ENCODE data around the gene DDX54. TPM values are rescaled to one million over a fixed set of nuclear protein-coding genes. Genes with fewer than 3 reads are reported as not detected.

DDX54 gene
- polyA plus RNA-seq, 3 donors from 2014 or later, result 7.8 to 34.2 (median 11.0) TPM

GRCh38 chr12:113171543-113171942 is 13.7 kb downstream of the DDX54 start:
- Mint-ChIP-seq H3K9me3 (peaks cover 0 to 2% (median 0%) of the 10 kb centered on the region in 6 donors), H3K27me3 (ENCODE audit: low read depth in 3 of 3) (no peaks in the 10 kb centered on the region), H3K4me3 (no peak overlapping the region), H3K4me1 (peaks cover 2 to 5% of the 10 kb centered on the region in 2 donors), H3K36me3 (peaks cover 23 to 42% (median 26%) of the 10 kb centered on the region in 3 donors), H3K27ac (no peak overlapping the region)
- DNase-seq, result no peak

- Mint-ChIP-seq H3K36me3 (peaks cover 22 to 45% (median 26%) of the 10 kb centered on the region in 3 donors), H3K4me1 (peaks cover 2 to 5% of the 10 kb centered on the region in 2 donors), H3K4me3 (no peak overlapping the region), H3K27me3 (ENCODE audit: low read depth in 3 of 3) (no peaks in the 10 kb centered on the region), H3K9me3 (peaks cover 0 to 2% (median 0%) of the 10 kb centered on the region in 6 donors), H3K27ac (peak overlapping the region in 1 of 6 donors; percentile 37)
- no peak for DNase-seq
Observed at GRCh38 chr12:113170926-113171325, 14.4 kb downstream of the DDX54 start.

- Mint-ChIP-seq H3K36me3 (peaks cover 22 to 47% (median 26%) of the 10 kb centered on the region in 3 donors), H3K27ac (no peak overlapping the region), H3K9me3 (peaks cover 0 to 2% (median 0%) of the 10 kb centered on the region in 6 donors), H3K4me3 (no peak overlapping the region), H3K4me1 (peaks cover 2 to 5% of the 10 kb centered on the region in 2 donors), H3K27me3 (ENCODE audit: low read depth in 3 of 3) (no peaks in the 10 kb centered on the region)
- no peak for DNase-seq
Observed at GRCh38 chr12:113170457-113170856, 14.8 kb downstream of the DDX54 start.

GRCh38 chr12:113169697-113170096 is 15.6 kb downstream of the DDX54 start:
- H3K4me1 Mint-ChIP-seq, result peaks cover 2 to 5% of the 10 kb centered on the region in 2 donors
- DNase-seq, result no peak
- peaks cover 26 to 48% (median 26%) of the 10 kb centered on the region in 3 donors for H3K36me3 Mint-ChIP-seq
- H3K27ac Mint-ChIP-seq, result no peak overlapping the region
- no peak overlapping the region for H3K4me3 Mint-ChIP-seq
- H3K27me3 Mint-ChIP-seq (ENCODE audit: low read depth in 3 of 3), result peaks cover 0 to 2% (median 0%) of the 10 kb centered on the region in 3 donors
- H3K9me3 Mint-ChIP-seq, result peaks cover 0 to 2% (median 0%) of the 10 kb centered on the region in 6 donors

GRCh38 chr12:113167868-113168267 is 17.4 kb downstream of the DDX54 start:
- Mint-ChIP-seq H3K9me3 (peaks cover 0 to 2% (median 0%) of the 10 kb centered on the region in 6 donors), H3K27me3 (ENCODE audit: low read depth in 3 of 3) (peaks cover 0 to 2% (median 0%) of the 10 kb centered on the region in 3 donors), H3K4me3 (no peak overlapping the region), H3K36me3 (peaks cover 22 to 43% (median 26%) of the 10 kb centered on the region in 3 donors), H3K4me1 (peaks cover 0 to 5% of the 10 kb centered on the region in 2 donors), H3K27ac (no peak overlapping the region)
- no peak for DNase-seq

- Mint-ChIP-seq H3K27ac (peak overlapping the region in 1 of 6 donors; percentile 60), H3K36me3 (peaks cover 8 to 34% (median 12%) of the 10 kb centered on the region in 3 donors), H3K27me3 (ENCODE audit: low read depth in 3 of 3) (peaks cover 0 to 4% (median under 1%) of the 10 kb centered on the region in 3 donors), H3K4me3 (no peak overlapping the region), H3K4me1 (peaks cover 0 to 2% of the 10 kb centered on the region in 2 donors), H3K9me3 (no peaks in the 10 kb centered on the region)
- DNase-seq, result no peak
Observed at GRCh38 chr12:113165521-113166450, 19.5 kb downstream of the DDX54 start.

- Mint-ChIP-seq H3K36me3 (peaks cover 7 to 42% (median 9%) of the 10 kb centered on the region in 3 donors), H3K27me3 (ENCODE audit: low read depth in 3 of 3) (peaks cover 0 to 4% (median 4%) of the 10 kb centered on the region in 3 donors), H3K9me3 (no peaks in the 10 kb centered on the region), H3K4me3 (no peak overlapping the region), H3K4me1 (no peaks in the 10 kb centered on the region), H3K27ac (no peak overlapping the region)
- no peak for DNase-seq
Observed at GRCh38 chr12:113164014-113164413, 21.3 kb downstream of the DDX54 start.

- peaks cover 0 to 4% (median 4%) of the 10 kb centered on the region in 3 donors for H3K27me3 Mint-ChIP-seq (ENCODE audit: low read depth in 3 of 3)
- DNase-seq, result no peak
- H3K27ac Mint-ChIP-seq, result no peak overlapping the region
- peaks cover 4 to 46% (median 9%) of the 10 kb centered on the region in 3 donors for H3K36me3 Mint-ChIP-seq
- H3K9me3 Mint-ChIP-seq, result no peaks in the 10 kb centered on the region
- H3K4me1 Mint-ChIP-seq, result no peaks in the 10 kb centered on the region
- H3K4me3 Mint-ChIP-seq, result no peak overlapping the region
Observed at GRCh38 chr12:113163030-113163360, 22.3 kb downstream of the DDX54 start.

GRCh38 chr12:113162102-113163029 is 22.9 kb downstream of the DDX54 start:
- no peaks in the 10 kb centered on the region for H3K4me1 Mint-ChIP-seq
- no peak for DNase-seq
- peaks cover 4 to 53% (median 9%) of the 10 kb centered on the region in 3 donors for H3K36me3 Mint-ChIP-seq
- no peak overlapping the region for H3K27ac Mint-ChIP-seq
- peaks cover 0 to 4% (median 4%) of the 10 kb centered on the region in 3 donors for H3K27me3 Mint-ChIP-seq (ENCODE audit: low read depth in 3 of 3)
- H3K4me3 Mint-ChIP-seq, result no peak overlapping the region
- no peaks in the 10 kb centered on the region for H3K9me3 Mint-ChIP-seq

- Mint-ChIP-seq H3K36me3 (peaks cover 9 to 58% (median 16%) of the 10 kb centered on the region in 3 donors), H3K27ac (peak overlapping the region in 1 of 6 donors; percentile 35), H3K4me1 (peaks cover 0 to 7% of the 10 kb centered on the region in 2 donors), H3K9me3 (no peaks in the 10 kb centered on the region), H3K27me3 (ENCODE audit: low read depth in 3 of 3) (peaks cover 0 to 4% (median 4%) of the 10 kb centered on the region in 3 donors), H3K4me3 (no peak overlapping the region)
- DNase-seq, result no peak
Observed at GRCh38 chr12:113161415-113162016, 23.8 kb downstream of the DDX54 start.

GRCh38 chr12:113159937-113160336 is 25.3 kb downstream of the DDX54 start:
- peak overlapping the region in 1 of 6 donors; percentile 24 for H3K27ac Mint-ChIP-seq
- peaks cover 3 to 14% of the 10 kb centered on the region in 2 donors for H3K4me1 Mint-ChIP-seq
- H3K9me3 Mint-ChIP-seq, result no peaks in the 10 kb centered on the region
- H3K27me3 Mint-ChIP-seq (ENCODE audit: low read depth in 3 of 3), result peaks cover 4 to 8% (median 7%) of the 10 kb centered on the region in 3 donors
- H3K36me3 Mint-ChIP-seq, result peaks cover 9 to 49% (median 14%) of the 10 kb centered on the region in 3 donors
- no peak overlapping the region for H3K4me3 Mint-ChIP-seq
- DNase-seq, result no peak

GRCh38 chr12:113158439-113159203 is 26.7 kb downstream of the DDX54 start:
- Mint-ChIP-seq H3K4me1 (peaks cover 7 to 20% of the 10 kb centered on the region in 2 donors), H3K27ac (no peak overlapping the region), H3K36me3 (peaks cover 9 to 46% (median 13%) of the 10 kb centered on the region in 3 donors), H3K9me3 (no peaks in the 10 kb centered on the region), H3K4me3 (no peak overlapping the region), H3K27me3 (ENCODE audit: low read depth in 3 of 3) (peaks cover 4 to 8% (median 7%) of the 10 kb centered on the region in 3 donors)
- no peak for DNase-seq
